Activated T-helper 2 cell treated with anti-CD3 and anti-CD28 coated beads, Interferon-gamma antibody, Interleukin-2, Interleukin-4, amounts not matched to agents 10 μg/mL and 5 μg/mL and 100 μg/mL, durations not matched to agents 14 hours and 24 hours and 36 hours (primary cell): ENCODE data around the gene USP40. TPM values are rescaled to one million over a fixed set of nuclear protein-coding genes. Genes with fewer than 3 reads are reported as not detected.

Source experiments
- DNase-seq: peaks from one replicate; pipeline ENCODE4 v3.0.0; 2021; ENCODE audit warnings: low spot score
- H3K27ac Mint-ChIP-seq: one replicate; pipeline ENCODE4 v1.8.0; 2021; ENCODE audit warnings: mixed read lengths
- H3K27me3 Mint-ChIP-seq: one replicate; pipeline ENCODE4 v1.8.0; 2021; ENCODE audit warnings: low read depth, mixed read lengths
- H3K36me3 Mint-ChIP-seq: one replicate; pipeline ENCODE4 v1.8.0; 2021; ENCODE audit warnings: low read depth, mixed read lengths
- H3K4me1 Mint-ChIP-seq: one replicate; pipeline ENCODE4 v1.8.0; 2021; ENCODE audit warnings: low read depth, mixed read lengths
- H3K4me3 Mint-ChIP-seq: one replicate; pipeline ENCODE4 v1.8.0; 2021; ENCODE audit warnings: low read depth, mild to moderate bottlenecking, moderate library complexity, mixed read lengths
- H3K9me3 Mint-ChIP-seq: one replicate; pipeline ENCODE4 v1.8.0; 2021; ENCODE audit warnings: mixed read lengths
- intact Hi-C: fragments of 100-400 bp; cut with micrococcal nuclease; formaldehyde crosslinking; loops from one replicate; pipeline ENCODE4 v1.15.1; 2023
- total RNA-seq: library from RNA; stranded (reverse); gene quantifications from 2 replicates; pipeline ENCODE4 v1.2.3, GENCODE V29; 2022

Gene USP40
- total RNA-seq, 1 donor from 2014 or later, result 9.5 TPM

DNA sequence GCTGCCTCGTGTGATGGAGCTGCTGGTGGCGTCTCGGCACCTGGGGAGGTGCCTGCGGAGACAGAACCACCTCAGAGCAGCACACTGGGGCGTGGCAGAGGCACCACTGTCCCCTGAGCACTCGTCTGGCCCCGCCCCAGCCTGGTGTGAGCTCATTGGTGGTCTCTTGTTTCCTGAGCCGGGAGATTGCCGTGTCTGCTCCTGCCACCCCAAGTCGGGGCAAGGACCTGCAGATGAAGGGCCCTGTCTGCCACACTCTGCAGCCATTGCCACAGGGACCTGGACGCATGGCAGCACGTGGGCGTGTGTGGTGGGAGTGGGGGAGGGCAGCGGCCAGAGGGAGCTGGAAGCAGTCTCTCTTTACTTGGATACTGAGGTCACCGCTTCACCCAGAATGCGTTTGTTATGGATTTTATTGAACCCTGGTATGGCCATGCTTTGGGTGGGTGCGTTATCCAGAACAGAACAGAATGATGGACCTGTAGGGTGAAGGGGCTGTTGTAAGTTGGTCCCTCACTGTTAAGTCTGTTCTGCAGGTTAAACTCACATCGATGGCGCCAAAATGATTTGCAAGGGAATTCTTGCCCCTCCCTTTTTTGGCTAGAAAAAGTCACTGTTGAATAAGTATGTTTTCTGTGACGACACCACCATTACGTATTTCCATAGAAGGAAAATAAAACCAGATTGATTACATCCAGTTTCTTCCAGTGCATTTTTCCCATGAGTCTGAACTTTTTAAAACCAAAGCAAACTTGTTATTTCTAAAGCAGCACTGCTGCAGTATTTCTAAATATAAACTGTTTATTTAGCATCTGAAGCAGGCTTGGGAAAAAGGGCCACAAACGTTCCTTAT, 92.0 kb downstream of the USP40 start:
- Mint-ChIP-seq H3K27ac (no peak overlapping the region), H3K4me1 (no peaks in the 10 kb centered on the region)

GRCh38 chr2:233473878-233474277, 92.7 kb downstream of the USP40 start:
- no peak overlapping the region for H3K27ac Mint-ChIP-seq
- no peaks in the 10 kb centered on the region for H3K27me3 Mint-ChIP-seq
- H3K9me3 Mint-ChIP-seq, result no peaks in the 10 kb centered on the region
- no peak overlapping the region for H3K4me3 Mint-ChIP-seq
- intact Hi-C loops, result no loop called here
- H3K4me1 Mint-ChIP-seq, result no peaks in the 10 kb centered on the region
- H3K36me3 Mint-ChIP-seq, result peaks cover 17% of the 10 kb centered on the region
- no peak for DNase-seq

More for the DNA sequence above, 92.0 kb downstream of the USP40 start:
- Mint-ChIP-seq H3K9me3 (no peaks in the 10 kb centered on the region), H3K36me3 (peaks cover 11% of the 10 kb centered on the region), H3K27me3 (no peaks in the 10 kb centered on the region), H3K4me3 (no peak overlapping the region)
- intact Hi-C loops, result no loop called here
- DNase-seq, result no peak

DNA sequence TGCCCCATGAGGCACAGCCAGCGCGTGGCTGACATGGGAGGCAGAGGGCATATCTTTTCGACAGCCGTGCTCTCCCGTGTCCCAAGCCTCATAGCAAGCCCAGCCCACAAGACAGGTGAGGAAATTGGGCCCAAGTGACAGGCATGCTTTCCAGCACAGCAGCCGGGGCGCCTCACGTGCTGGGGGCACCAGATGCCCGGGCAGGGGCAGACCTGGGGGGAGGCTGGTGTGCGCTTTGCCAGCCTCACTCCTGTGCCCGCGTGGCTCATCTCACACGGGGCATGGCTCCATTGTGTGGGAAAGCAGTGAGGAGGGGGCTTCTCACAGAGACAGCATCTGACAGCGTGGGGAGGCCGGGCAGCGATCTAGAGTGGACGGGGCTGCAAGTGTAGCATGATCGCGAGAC, 93.2 kb downstream of the USP40 start:
- H3K27me3 Mint-ChIP-seq, result no peaks in the 10 kb centered on the region
- H3K4me3 Mint-ChIP-seq, result no peak overlapping the region
- no peaks in the 10 kb centered on the region for H3K4me1 Mint-ChIP-seq
- H3K36me3 Mint-ChIP-seq, result peaks cover 20% of the 10 kb centered on the region
- intact Hi-C loops, result no loop called here
- no peak overlapping the region for H3K27ac Mint-ChIP-seq
- no peak for DNase-seq
- H3K9me3 Mint-ChIP-seq, result no peaks in the 10 kb centered on the region

DNA sequence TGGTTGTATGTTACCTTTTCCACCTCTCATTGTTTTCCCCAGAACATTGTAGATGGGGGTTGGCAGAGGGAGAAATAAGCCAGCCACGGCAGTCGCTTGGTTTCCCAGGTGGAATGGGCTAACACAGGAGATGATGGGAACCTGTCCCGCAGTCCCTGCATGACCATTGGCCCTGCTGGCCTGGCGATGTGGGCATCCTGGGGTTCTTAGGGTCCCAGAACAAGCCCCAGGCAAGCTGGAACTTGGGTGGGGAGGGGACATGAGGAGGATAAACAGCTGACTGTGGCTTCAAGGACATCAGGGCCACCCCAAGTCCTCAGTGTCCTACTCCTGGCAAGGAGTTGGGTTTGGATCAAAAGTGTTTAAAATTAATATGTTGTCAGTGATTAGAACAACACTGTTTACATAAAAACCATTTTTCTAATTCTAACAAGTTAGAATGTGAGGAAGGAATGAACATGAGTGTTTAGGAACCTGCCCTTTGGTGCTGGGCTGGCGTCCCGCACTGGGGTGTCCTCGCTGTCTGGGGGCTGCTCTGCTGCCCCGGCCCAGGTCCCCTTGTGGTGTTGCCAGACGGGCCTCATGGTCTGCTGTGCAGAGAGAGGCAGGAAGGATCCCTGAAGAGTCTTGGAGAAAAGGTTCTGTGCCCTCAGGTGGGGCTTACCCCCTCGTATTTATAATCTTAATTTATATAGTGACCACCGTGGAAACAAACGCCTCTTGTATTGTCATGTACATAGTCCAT, 95.1 kb downstream of the USP40 start:
- Mint-ChIP-seq H3K27me3 (no peaks in the 10 kb centered on the region), H3K9me3 (no peaks in the 10 kb centered on the region), H3K27ac (no peak overlapping the region), H3K4me1 (no peaks in the 10 kb centered on the region), H3K4me3 (no peak overlapping the region), H3K36me3 (peaks cover 23% of the 10 kb centered on the region)
- DNase-seq, result no peak
- intact Hi-C loops, result no loop called here

DNA sequence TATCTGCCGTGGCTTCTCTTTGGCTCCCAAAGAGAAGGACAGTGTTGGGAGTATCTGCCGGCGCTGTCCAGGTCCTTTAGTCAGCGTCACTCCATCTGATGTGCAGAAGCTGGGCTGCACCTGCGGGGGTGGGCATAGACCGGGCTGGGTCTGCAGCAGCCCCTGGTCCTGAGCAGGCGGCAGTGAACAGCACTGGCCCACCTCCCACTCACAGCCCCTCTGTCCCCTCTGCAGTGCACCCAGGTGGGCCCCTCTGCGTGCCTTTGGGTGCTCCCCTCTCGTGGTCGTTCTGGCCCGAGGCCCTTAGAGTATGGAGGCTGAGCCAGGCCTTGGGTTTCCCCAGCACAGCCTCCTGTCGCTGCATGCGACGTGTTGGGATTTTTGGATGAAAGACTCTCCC, 95.7 kb downstream of the USP40 start:
- intact Hi-C loops, result no loop called here
- Mint-ChIP-seq H3K9me3 (no peaks in the 10 kb centered on the region), H3K27me3 (no peaks in the 10 kb centered on the region), H3K27ac (no peak overlapping the region), H3K36me3 (peaks cover 30% of the 10 kb centered on the region), H3K4me3 (no peak overlapping the region), H3K4me1 (no peaks in the 10 kb centered on the region)
- DNase-seq, result no peak

- Mint-ChIP-seq H3K4me1 (no peaks in the 10 kb centered on the region), H3K9me3 (no peaks in the 10 kb centered on the region), H3K4me3 (no peak overlapping the region), H3K27ac (no peak overlapping the region), H3K36me3 (peaks cover 30% of the 10 kb centered on the region), H3K27me3 (no peaks in the 10 kb centered on the region)
- intact Hi-C loops, result no loop called here
- no peak for DNase-seq
Measured at GRCh38 chr2:233470011-233470687, 96.4 kb downstream of the USP40 start.

DNA sequence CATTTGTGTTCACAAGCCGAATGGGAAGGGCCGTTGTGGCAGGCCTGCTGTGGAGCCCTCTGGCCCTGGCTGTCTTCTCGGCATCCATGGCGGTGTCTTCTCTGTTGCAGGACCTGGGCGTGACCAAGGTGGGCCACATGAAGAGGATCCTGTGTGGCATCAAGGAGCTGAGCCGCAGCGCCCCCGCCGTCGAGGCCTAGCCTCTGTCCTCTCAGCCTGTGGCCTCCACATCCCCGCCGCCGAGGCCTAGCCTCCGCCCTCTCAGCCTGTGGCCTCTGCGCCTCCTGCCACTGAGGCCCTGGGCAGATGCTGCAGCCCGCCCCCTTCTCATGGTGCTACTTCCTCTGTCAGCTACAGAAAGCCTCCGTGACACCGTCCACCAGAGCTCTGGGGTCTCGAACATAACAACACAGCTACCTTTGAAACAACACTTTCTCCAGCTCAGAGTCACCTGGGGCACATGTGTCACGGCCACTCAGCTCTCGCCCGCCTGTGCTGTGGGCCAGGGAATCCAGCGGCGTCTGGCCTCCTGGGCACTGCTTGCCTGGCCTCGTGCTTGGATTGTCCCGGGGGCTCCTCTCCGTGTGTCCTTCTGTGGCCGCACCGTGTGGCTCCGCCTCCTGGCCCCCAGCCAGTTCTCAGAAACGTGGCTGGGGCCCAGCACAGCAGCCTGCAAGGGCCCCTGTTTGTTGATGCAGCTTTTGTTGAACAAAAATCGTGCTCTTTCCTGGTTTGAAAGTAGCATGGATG, 97.1 kb downstream of the USP40 start:
- H3K36me3 Mint-ChIP-seq, result peaks cover 30% of the 10 kb centered on the region
- no peak for DNase-seq
- H3K9me3 Mint-ChIP-seq, result no peaks in the 10 kb centered on the region
- no peaks in the 10 kb centered on the region for H3K4me1 Mint-ChIP-seq
- H3K27ac Mint-ChIP-seq, result no peak overlapping the region
- no peaks in the 10 kb centered on the region for H3K27me3 Mint-ChIP-seq
- H3K4me3 Mint-ChIP-seq, result no peak overlapping the region
- intact Hi-C loops, result no loop called here

DNA sequence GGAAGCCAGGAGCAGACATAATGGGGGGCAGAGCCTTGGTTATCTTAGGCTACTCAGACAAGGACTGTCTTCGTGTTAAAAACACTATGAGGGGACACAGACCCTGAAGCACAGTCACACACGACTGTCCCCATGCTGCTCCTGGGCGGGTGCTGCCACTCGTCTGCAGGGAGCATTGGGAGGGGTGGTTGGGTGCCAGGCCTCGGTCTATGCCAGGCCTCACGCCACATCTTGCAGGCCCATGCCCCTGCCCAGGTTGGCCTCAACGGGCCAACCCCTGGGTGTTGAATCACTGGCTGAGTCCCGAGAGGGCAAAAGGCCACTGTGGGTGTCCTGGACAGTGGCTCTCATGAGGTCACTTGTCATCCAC, 97.9 kb downstream of the USP40 start:
- Mint-ChIP-seq H3K27me3 (no peaks in the 10 kb centered on the region), H3K4me1 (no peaks in the 10 kb centered on the region), H3K9me3 (no peaks in the 10 kb centered on the region), H3K4me3 (no peak overlapping the region), H3K27ac (no peak overlapping the region), H3K36me3 (peaks cover 35% of the 10 kb centered on the region)
- intact Hi-C loops, result no loop called here
- no peak for DNase-seq

DNA sequence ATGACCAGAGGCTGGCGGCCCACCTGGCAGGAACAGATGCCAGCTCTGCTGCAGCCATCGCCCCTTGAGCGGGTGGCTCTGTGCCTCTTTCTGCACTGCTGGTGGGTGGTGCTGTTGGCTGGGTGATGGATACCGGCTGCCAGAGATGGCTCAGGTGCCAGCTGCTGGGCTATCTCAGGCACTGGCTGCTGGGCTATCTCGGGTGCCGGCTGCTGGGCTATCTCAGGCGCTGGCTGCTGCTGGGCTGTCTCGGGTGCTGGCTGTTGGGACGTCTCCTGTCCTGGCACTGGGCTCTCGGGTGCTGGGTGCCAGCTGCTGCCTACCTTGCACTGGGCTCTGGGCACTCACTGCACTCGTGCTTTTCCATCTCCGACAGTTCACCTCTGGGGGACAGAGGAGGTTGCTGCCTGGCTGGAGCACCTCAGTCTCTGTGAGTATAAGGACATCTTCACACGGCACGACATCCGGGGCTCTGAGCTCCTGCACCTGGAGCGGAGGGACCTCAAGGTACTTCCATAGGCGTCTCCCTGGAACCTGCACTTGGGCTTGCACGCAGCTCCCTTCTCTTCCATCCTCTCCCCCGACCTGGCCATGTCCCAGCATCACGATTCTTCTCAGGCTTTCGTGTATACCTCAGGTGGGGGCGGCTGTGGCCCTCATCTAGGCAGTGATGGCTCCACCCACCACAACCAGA, 98.4 kb downstream of the USP40 start:
- no peaks in the 10 kb centered on the region for H3K27me3 Mint-ChIP-seq
- H3K27ac Mint-ChIP-seq, result no peak overlapping the region
- peaks cover 40% of the 10 kb centered on the region for H3K36me3 Mint-ChIP-seq
- H3K4me1 Mint-ChIP-seq, result no peaks in the 10 kb centered on the region
- no peaks in the 10 kb centered on the region for H3K9me3 Mint-ChIP-seq
- intact Hi-C loops, result no loop called here
- H3K4me3 Mint-ChIP-seq, result no peak overlapping the region
- no peak for DNase-seq

GRCh38 chr2:233466991-233467603, 99.5 kb downstream of the USP40 start:
- H3K4me1 Mint-ChIP-seq, result no peaks in the 10 kb centered on the region
- no peak overlapping the region for H3K4me3 Mint-ChIP-seq
- H3K27ac Mint-ChIP-seq, result no peak overlapping the region
- no peak for DNase-seq
- no peaks in the 10 kb centered on the region for H3K9me3 Mint-ChIP-seq
- H3K36me3 Mint-ChIP-seq, result peaks cover 40% of the 10 kb centered on the region
- no peaks in the 10 kb centered on the region for H3K27me3 Mint-ChIP-seq
- intact Hi-C loops, result no loop called here

GRCh38 chr2:233464531-233465240, 101.9 kb downstream of the USP40 start:
- peaks cover 51% of the 10 kb centered on the region for H3K36me3 Mint-ChIP-seq
- no peak overlapping the region for H3K4me3 Mint-ChIP-seq
- H3K27ac Mint-ChIP-seq, result no peak overlapping the region
- H3K4me1 Mint-ChIP-seq, result no peaks in the 10 kb centered on the region
- H3K27me3 Mint-ChIP-seq, result no peaks in the 10 kb centered on the region
- no peaks in the 10 kb centered on the region for H3K9me3 Mint-ChIP-seq
- no peak for DNase-seq
- intact Hi-C loops, result no loop called here
